ENCODE data around the gene CCND1.
"Not testable (repeated sequence)": the region's sequence is repeated elsewhere in the genome, so short reads cannot be mapped to it uniquely, and the experiment has no call there.

The CCND1 gene

DNA sequence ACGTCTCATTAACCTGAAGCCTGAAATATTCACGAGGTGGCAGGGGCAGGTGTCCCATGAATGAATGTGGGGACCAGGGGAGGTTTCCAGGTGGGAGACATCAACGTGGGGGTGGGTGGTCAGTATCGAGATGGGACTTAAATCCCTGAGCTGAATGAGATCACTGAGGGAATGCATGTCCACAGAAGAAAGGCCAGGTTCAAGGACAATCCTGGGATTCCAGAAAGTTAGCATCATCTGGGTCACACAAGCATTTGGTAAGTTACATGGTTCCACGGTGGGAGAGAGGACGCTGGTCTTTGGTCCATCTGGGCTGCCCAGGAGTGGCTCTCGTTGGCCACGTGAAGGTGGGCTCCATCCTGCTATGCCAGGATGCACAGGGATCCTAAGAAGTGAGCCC is 22.7 kb upstream of the CCND1 start:
- DNase-seq: no peak

DNA sequence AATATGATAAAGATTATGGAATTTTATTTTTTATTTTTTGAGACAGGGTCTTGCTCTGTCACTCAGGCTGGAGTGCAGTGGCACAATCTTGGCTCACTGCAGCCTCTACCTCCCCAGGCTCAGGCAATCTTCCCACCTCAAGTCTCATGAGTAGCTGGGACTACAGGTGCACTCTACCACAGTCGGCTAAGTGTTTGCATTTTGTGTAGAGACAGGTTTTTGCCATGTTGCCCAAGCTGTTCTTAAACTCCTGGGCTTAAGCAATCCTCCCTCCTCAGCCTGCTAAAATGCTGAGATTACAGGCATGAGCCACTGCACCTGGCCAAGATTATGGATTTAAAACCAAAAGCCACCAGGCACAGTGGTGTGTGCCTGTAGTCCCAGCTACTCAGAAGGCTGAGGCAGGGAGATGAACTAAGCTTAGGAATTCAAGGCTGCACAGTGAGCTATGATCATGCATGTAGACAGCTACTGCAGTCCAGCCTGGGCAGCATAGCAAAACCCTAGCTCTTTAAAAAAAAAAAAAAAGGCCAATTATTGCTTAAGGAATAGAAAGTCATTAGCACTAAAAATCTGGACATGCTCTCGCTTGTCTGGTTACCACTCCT is 20.2 kb upstream of the CCND1 start:
- no peak for DNase-seq

DNA sequence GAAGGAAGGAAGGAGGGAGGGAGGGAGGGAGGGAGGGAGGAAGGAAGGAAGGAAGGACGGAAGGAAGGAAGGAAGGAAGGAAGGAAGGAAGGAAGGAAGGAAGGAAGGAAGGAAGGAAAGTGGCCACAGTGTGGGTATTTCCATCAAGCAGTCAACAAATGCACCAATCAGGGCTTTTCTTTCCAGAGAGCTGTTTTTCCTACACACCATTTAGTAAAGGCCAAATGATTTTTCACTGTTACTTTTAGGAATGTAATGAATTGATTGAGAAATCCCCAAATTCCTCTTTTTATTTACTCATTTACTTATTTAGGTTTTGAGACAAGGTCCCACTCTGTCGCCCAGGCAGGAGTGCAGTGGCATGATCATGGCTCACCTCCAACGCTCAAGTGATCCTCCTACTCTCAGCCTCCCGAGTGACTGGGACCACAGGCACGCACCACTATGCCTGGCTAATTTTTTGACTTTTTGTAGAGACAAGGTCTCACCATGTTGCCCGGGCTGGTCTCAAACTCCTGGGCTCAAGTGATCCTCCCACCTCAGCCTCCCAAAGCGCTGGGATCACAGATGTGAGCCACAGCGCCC is 18.8 kb upstream of the CCND1 start:
- DNase-seq: not testable (repeated sequence)

- DNase-seq: no peak
Measured at GRCh38 chr11:69624293-69624692, 16.7 kb upstream of the CCND1 start.

GRCh38 chr11:69625476-69625875 is 15.5 kb upstream of the CCND1 start:
- no peak for DNase-seq

DNA sequence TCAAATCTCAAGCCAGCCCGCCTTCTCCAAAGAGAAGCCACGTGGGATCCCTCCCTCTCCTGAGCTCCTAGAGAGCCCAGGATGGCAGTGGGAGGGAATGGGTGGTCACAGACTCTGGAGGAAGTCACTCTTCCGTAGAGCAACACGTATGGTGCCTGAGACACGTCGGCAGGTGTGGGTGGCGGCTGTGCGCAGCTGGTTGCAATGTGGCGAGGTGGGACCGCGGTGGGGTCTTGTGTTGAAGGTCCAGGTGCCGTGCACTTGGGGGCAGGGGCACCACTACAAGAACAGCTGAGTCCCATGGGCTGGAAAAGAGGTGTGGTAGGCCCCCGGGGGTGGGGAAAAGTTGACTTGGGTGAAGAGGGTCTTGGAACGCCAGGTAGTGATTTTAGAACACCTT is 13.4 kb upstream of the CCND1 start:
- no peak for DNase-seq

- no peak for DNase-seq
Measured at GRCh38 chr11:69630017-69630416, 10.9 kb upstream of the CCND1 start.

GRCh38 chr11:69630424-69630823 is 10.5 kb upstream of the CCND1 start:
- DNase-seq: no peak

GRCh38 chr11:69632900-69633299 is 8.1 kb upstream of the CCND1 start:
- no peak for DNase-seq

DNA sequence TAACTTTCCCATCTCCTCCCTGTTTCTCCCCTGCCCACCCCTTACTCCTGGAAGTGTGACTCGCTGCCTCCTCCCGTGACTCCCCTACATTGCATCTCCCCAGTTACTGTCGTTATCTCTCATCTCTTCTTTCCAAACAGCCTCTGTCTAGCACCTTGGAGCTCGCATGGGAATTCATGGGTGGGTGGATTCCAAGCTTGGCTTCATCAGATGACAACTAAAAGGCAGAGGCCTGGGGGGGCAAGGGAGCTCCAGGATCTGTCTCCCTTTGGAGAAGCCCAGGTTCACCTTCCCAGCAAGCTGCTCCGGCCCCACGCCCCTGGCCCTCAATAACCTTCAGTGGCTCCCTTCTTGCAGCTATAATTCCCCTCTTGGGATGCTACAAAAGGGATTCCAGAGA is 6.9 kb upstream of the CCND1 start:
- DNase-seq: no peak

GRCh38 chr11:69634590-69634989 is 6.4 kb upstream of the CCND1 start:
- DNase-seq: no peak

DNA sequence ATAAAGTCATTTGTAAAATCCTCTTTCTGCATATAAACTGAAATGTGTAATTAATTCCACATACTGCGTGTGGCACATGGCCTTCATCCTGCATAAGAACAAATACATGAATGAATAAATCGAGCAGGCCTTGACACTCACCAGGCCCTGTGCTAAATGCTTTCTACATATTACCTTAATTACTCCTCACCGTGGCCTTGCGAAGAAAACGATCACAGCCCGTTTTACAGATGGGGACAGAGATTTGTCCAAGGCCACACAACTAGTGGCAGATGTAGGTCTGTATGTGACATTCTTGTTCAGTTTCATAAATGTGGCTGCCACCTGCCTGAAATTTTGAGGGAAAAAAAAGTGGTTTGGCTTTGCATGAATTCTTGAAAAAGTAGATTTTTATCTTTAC is 5.8 kb upstream of the CCND1 start:
- no peak for DNase-seq

GRCh38 chr11:69635804-69636511 is 5.0 kb upstream of the CCND1 start:
- DNase-seq: no peak

DNA sequence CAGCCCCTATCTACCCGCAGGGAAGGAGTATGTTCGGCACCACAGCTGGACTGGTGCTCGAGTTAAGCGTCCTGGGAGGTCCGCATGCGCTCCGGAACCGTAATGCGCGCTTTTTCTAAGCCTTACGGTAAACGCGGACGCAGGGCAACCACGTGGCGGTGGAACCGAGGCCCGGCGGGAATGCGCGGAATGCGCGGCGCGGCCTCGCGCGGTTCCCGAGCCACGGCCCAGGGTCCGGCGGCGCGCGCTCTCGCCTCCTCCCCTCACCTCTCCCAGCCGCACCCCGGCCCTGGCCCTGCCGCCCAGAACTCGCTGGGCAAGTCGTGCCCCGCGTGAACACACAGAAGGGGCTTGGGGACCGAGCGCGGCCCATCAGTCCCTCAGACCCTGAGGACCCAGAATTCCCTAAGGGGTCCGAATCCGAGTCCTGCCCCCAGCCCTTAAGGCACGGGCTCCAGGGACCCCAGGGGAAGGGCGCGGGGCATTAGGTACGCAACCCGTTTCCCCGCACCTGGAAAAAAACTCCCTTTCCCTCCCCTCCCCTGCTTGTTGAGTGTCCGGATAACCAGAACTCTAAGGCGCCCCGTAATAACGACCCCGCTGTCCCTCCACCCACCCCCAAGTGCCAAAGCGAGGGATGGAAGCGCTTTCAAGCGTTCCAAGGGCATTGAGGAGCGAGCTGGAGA is 4.3 kb upstream of the CCND1 start:
- no peak for DNase-seq

DNA sequence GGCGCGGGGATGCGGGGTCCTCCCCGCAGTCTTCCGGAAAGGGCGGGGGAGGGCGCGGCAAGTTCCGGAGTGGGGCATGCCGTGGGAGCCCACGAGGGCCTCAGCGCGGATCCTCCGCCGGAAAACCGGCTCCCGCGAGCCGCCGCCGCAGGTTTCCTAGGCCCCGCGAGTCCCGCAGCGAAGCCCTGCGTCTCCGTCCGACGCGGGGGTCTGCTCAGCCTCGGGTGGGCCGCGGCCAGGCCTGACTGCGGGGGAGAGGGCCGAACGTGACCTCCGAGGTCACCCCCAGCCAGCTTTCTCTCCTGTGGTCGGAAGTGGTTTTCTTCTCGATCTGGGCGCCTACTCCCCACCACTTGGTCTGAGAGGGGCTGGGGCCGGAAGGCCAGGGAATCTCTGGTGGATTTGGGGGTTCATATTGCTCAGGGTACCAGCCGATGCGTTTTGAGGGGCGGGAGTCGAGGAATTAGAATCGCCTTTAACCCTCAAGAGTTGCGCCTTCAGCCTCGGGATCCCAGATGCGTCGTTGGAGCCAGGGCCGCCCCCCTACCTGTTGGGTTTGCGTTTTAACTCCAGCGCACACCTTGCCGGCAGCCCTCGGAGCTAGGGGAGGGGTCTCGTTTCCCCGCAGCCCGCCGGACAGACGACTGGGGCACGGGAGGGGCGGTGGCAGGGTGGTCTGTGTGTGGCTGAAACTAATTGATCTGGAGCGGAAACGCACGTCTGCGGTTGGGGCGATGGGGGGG is 3.6 kb upstream of the CCND1 start:
- DNase-seq: no peak

- DNase-seq: no peak
Measured at GRCh38 chr11:69637941-69638871, 2.8 kb upstream of the CCND1 start.

DNA sequence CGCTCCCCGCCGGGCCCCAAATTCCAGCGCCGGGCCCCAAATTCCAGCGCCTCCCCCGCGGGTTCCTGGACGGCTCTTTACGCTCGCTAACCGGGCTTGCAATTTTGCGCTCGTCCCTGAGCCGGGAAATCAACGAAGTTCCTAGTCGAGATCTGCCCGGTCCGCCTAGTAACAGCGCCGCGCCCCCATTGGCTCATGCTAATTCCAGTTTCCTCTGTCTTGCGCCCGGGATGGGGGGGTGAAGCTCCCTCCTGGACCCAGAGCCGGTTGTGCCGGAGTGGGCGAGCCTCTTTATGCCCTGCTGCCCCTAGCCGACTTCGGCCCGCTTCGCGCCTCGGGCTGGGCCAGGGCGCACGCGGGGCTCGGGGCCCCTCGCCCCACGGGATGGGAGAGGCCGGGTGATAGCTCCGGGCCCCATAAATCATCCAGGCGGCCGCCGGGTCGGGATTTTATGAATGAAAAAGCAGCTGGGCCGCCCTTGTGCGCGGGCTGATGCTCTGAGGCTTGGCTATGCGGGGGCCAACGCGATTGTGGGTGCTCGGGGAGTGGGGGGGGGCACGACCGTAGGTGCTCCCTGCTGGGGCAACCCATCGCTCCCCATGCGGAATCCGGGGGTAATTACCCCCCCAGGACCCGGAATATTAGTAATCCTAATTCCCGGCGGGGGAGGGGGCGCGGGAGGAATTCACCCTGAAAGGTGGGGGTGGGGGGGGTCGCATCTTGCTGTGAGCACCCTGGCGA is 1.8 kb upstream of the CCND1 start:
- peak; percentile 35 for DNase-seq

- DNase-seq: no peak
Measured at GRCh38 chr11:69639831-69640230, 1.1 kb upstream of the CCND1 start.

GRCh38 chr11:69640260-69640994 is 529 bp upstream of the CCND1 start:
- DNase-seq: no peak

GRCh38 chr11:69641681-69642548 is 959 bp downstream of the CCND1 start:
- no peak for DNase-seq
